ENCODE results near the gene ZNF215.
"Not testable (repeated sequence)": the region's sequence is repeated elsewhere in the genome, so short reads cannot be mapped to it uniquely, and the experiment has no call there.

ZNF215 gene

GRCh38 chr11:6962141-6962540 is 35.9 kb downstream of the ZNF215 start:
- H3K4me1 ChIP-seq (ENCODE audit: insufficient read depth, low read length, severe bottlenecking): no peaks in the 10 kb centered on the region
- TF ChIP-seq, protein P1, sequence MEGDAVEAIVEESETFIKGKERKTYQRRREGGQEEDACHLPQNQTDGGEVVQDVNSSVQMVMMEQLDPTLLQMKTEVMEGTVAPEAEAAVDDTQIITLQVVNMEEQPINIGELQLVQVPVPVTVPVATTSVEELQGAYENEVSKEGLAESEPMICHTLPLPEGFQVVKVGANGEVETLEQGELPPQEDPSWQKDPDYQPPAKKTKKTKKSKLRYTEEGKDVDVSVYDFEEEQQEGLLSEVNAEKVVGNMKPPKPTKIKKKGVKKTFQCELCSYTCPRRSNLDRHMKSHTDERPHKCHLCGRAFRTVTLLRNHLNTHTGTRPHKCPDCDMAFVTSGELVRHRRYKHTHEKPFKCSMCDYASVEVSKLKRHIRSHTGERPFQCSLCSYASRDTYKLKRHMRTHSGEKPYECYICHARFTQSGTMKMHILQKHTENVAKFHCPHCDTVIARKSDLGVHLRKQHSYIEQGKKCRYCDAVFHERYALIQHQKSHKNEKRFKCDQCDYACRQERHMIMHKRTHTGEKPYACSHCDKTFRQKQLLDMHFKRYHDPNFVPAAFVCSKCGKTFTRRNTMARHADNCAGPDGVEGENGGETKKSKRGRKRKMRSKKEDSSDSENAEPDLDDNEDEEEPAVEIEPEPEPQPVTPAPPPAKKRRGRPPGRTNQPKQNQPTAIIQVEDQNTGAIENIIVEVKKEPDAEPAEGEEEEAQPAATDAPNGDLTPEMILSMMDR (IDR thresholded peaks at IDR 0.05; ENCODE audit: low read length): no peak
- TF ChIP-seq EZH2 (IDR thresholded peaks at IDR 0.05; ENCODE audit: borderline replicate concordance, low read length): no peak

GRCh38 chr11:6962673-6963072 is 36.4 kb downstream of the ZNF215 start:
- Histone ChIP-seq H3K9ac (ENCODE audit: low read length) (no peak overlapping the region), H2AFZ (ENCODE audit: low read length) (no peak overlapping the region), H3K9me2 (ENCODE audit: low read depth, low read length) (no peaks in the 10 kb centered on the region), H3K27me3 (ENCODE audit: insufficient read depth, low read length) (no peaks in the 10 kb centered on the region), H3K4me1 (ENCODE audit: insufficient read depth, low read length, severe bottlenecking) (no peaks in the 10 kb centered on the region), H3K9me3 (ENCODE audit: low read length) (no peaks in the 10 kb centered on the region), H4K20me1 (ENCODE audit: insufficient read depth, low read length) (no peaks in the 10 kb centered on the region), H3K27ac (ENCODE audit: low read depth, low read length, poor library complexity, severe bottlenecking) (no peak overlapping the region), H3K36me3 (ENCODE audit: insufficient read depth, low read length) (peaks cover 25% of the 10 kb centered on the region), H3K4me3 (ENCODE audit: low read depth, low read length, poor library complexity, severe bottlenecking) (no peak overlapping the region), H3F3A (ENCODE audit: insufficient read depth, low read length) (no peaks in the 10 kb centered on the region), H3K79me2 (ENCODE audit: insufficient read depth, low read length) (no peaks in the 10 kb centered on the region), H3K4me2 (ENCODE audit: low read length) (no peak overlapping the region)
- no peak for TF ChIP-seq EZH2 (IDR thresholded peaks at IDR 0.05; ENCODE audit: borderline replicate concordance, low read length)
- TF ChIP-seq, protein P1 (IDR thresholded peaks at IDR 0.05; ENCODE audit: low read length): no peak

More at GRCh38 chr11:6962141-6962540, 35.9 kb downstream of the ZNF215 start:
- Histone ChIP-seq H3K27me3 (ENCODE audit: insufficient read depth, low read length) (no peaks in the 10 kb centered on the region), H3K9me3 (ENCODE audit: low read length) (no peaks in the 10 kb centered on the region), H3K9ac (ENCODE audit: low read length) (no peak overlapping the region), H3K4me2 (ENCODE audit: low read length) (no peak overlapping the region), H3K36me3 (ENCODE audit: insufficient read depth, low read length) (peaks cover 30% of the 10 kb centered on the region), H3K9me2 (ENCODE audit: low read depth, low read length) (no peaks in the 10 kb centered on the region), H3F3A (ENCODE audit: insufficient read depth, low read length) (no peaks in the 10 kb centered on the region), H2AFZ (ENCODE audit: low read length) (no peak overlapping the region), H3K79me2 (ENCODE audit: insufficient read depth, low read length) (no peaks in the 10 kb centered on the region), H3K27ac (ENCODE audit: low read depth, low read length, poor library complexity, severe bottlenecking) (no peak overlapping the region), H4K20me1 (ENCODE audit: insufficient read depth, low read length) (no peaks in the 10 kb centered on the region), H3K4me3 (ENCODE audit: low read depth, low read length, poor library complexity, severe bottlenecking) (no peak overlapping the region)

DNA sequence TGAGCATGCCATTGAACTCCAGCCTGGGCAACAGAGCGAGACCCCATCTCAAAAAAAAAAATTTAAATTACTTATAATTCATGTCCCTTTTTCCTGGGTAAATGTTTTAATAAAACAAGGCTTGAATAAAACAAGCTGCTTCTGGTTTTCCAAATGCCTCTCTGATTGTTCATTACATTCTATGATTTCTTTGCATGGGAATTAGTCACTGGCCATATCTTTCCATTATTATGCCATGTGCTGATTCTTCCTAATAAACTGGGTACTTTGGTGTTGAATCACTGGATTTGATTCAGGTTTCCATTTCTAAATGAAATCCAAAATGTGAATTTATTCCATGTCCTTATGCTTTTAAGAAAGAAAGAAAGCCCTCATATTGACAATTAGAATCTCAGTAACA is 42.6 kb downstream of the ZNF215 start:
- TF ChIP-seq, protein P1 (IDR thresholded peaks at IDR 0.05; ENCODE audit: low read length): no peak
- TF ChIP-seq EZH2 (IDR thresholded peaks at IDR 0.05; ENCODE audit: borderline replicate concordance, low read length): no peak
- no peaks in the 10 kb centered on the region for H3K4me1 ChIP-seq (ENCODE audit: insufficient read depth, low read length, severe bottlenecking)
- no peaks in the 10 kb centered on the region for H3K9me2 ChIP-seq (ENCODE audit: low read depth, low read length)
- no peak overlapping the region for H3K27ac ChIP-seq (ENCODE audit: low read depth, low read length, poor library complexity, severe bottlenecking)
- no peaks in the 10 kb centered on the region for H3K9me3 ChIP-seq (ENCODE audit: low read length)
- no peaks in the 10 kb centered on the region for H3K27me3 ChIP-seq (ENCODE audit: insufficient read depth, low read length)
- H3K36me3 ChIP-seq (ENCODE audit: insufficient read depth, low read length): no peaks in the 10 kb centered on the region; the same call in 1 of the 2 replicates
- no peak overlapping the region for H3K9ac ChIP-seq (ENCODE audit: low read length)
- no peaks in the 10 kb centered on the region for H4K20me1 ChIP-seq (ENCODE audit: insufficient read depth, low read length)
- no peaks in the 10 kb centered on the region for H3K79me2 ChIP-seq (ENCODE audit: insufficient read depth, low read length)
- H2AFZ ChIP-seq (ENCODE audit: low read length): no peak overlapping the region
- no peak overlapping the region for H3K4me2 ChIP-seq (ENCODE audit: low read length)
- H3F3A ChIP-seq (ENCODE audit: insufficient read depth, low read length): no peaks in the 10 kb centered on the region
- no peak overlapping the region for H3K4me3 ChIP-seq (ENCODE audit: low read depth, low read length, poor library complexity, severe bottlenecking)

DNA sequence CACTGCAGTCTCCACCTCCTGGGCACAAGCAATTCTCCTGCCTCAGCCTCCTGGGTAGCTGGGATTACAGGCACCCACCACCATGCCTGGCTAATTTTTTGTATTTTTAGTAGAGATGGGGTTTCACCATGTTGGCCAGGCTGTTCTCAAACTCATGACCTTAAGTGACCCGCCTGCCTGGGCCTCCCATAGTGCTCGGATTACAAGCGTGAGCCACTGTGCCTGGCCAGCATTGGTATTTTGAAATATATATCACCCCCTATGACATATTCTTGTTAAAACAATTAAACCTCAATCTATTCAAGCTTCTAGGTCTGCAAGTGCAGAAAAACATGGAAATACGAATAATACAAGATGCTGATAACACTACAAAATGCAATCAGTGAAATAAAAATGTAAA is 43.6 kb downstream of the ZNF215 start:
- not testable (repeated sequence) for H3K9me3 ChIP-seq (ENCODE audit: low read length); H3K4me2 ChIP-seq (ENCODE audit: low read length); H3K79me2 ChIP-seq (ENCODE audit: insufficient read depth, low read length); H3F3A ChIP-seq (ENCODE audit: insufficient read depth, low read length); H3K27ac ChIP-seq (ENCODE audit: low read depth, low read length, poor library complexity, severe bottlenecking); H3K4me1 ChIP-seq (ENCODE audit: insufficient read depth, low read length, severe bottlenecking); H3K4me3 ChIP-seq (ENCODE audit: low read depth, low read length, poor library complexity, severe bottlenecking); H2AFZ ChIP-seq (ENCODE audit: low read length); H3K36me3 ChIP-seq (ENCODE audit: insufficient read depth, low read length); H3K9ac ChIP-seq (ENCODE audit: low read length); H4K20me1 ChIP-seq (ENCODE audit: insufficient read depth, low read length); H3K27me3 ChIP-seq (ENCODE audit: insufficient read depth, low read length); H3K9me2 ChIP-seq (ENCODE audit: low read depth, low read length)

Data from OCI-LY1 (cell line).